GM23248 (cell line): ENCODE results near the gene DTNB. TPM values are rescaled to one million over a fixed set of nuclear protein-coding genes. Genes with fewer than 3 reads are reported as not detected.
A peak's percentile ranks its signal among the peaks of the same experiment; 100 is the strongest.

Source experiments
- DNase-seq: peaks from one replicate; pipeline ENCODE4 v3.0.0-alpha.2; 2015
- H2AFZ ChIP-seq: fragments of 200-600 bp; sonication (generic); 2 replicates; pipeline ENCODE4 v1.6.1; 2016; ENCODE audit warnings: antibody characterized with exemption
- H3F3A ChIP-seq: fragments of 200-600 bp; sonication (generic); 2 replicates; pipeline ENCODE4 v1.6.1; 2016; ENCODE audit warnings: mild to moderate bottlenecking, antibody characterized with exemption, mixed run types; ENCODE audit not compliant: insufficient read depth
- H3K27ac ChIP-seq: fragments of 200-600 bp; sonication (generic); 2 replicates; pipeline ENCODE4 v1.5.1; 2016; ENCODE audit warnings: mild to moderate bottlenecking
- H3K27me3 ChIP-seq: fragments of 200-600 bp; sonication (generic); replicated peaks from 2 replicates; pipeline ENCODE4 v1.6.1; 2016; ENCODE audit warnings: mild to moderate bottlenecking; ENCODE audit not compliant: insufficient read depth
- H3K36me3 ChIP-seq: fragments of 200-600 bp; sonication (generic); 2 replicates; pipeline ENCODE4 v1.6.1; 2016; ENCODE audit warnings: low read depth, mild to moderate bottlenecking
- H3K4me1 ChIP-seq: fragments of 200-600 bp; sonication (generic); 2 replicates; pipeline ENCODE4 v1.6.1; 2016; ENCODE audit warnings: mild to moderate bottlenecking; ENCODE audit not compliant: insufficient read depth
- H3K4me2 ChIP-seq: fragments of 200-600 bp; sonication (generic); one replicate; pipeline ENCODE4 v1.6.1; 2016; ENCODE audit warnings: mild to moderate bottlenecking; ENCODE audit not compliant: unreplicated experiment
- H3K4me3 ChIP-seq: fragments of 200-600 bp; sonication (generic); 2 replicates; pipeline ENCODE4 v1.5.1; 2016; ENCODE audit warnings: mild to moderate bottlenecking
- H3K79me2 ChIP-seq: fragments of 200-600 bp; sonication (generic); 2 replicates; pipeline ENCODE4 v1.6.1; 2016; ENCODE audit warnings: mild to moderate bottlenecking; ENCODE audit not compliant: insufficient read depth
- H3K9ac ChIP-seq: fragments of 200-600 bp; sonication (generic); 2 replicates; pipeline ENCODE4 v1.6.1; 2016; ENCODE audit warnings: mild to moderate bottlenecking
- H3K9me2 ChIP-seq: fragments of 200-600 bp; sonication (generic); 2 replicates; pipeline ENCODE4 v1.6.1; 2016; ENCODE audit warnings: mixed run types, mild to moderate bottlenecking, moderate library complexity; ENCODE audit not compliant: insufficient read depth
- H3K9me3 ChIP-seq: fragments of 200-600 bp; sonication (generic); one replicate; pipeline ENCODE4 v1.6.1; 2017; ENCODE audit warnings: low read depth
- H4K20me1 ChIP-seq: fragments of 200-600 bp; sonication (generic); 2 replicates; pipeline ENCODE4 v1.6.0; 2016; ENCODE audit not compliant: insufficient read depth
- EZH2 ChIP-seq: fragments of 200-600 bp; sonication (generic); IDR thresholded peaks from 2 replicates; pipeline ENCODE4 v1.6.1; 2018; ENCODE audit warnings: antibody characterized with exemption, mild to moderate bottlenecking; ENCODE audit not compliant: insufficient read depth, poor library complexity, severe bottlenecking
- EZH2phosphoT487 ChIP-seq: fragments of 200-600 bp; sonication (generic); IDR thresholded peaks from 2 replicates; pipeline ENCODE4 v1.6.1; 2018; ENCODE audit warnings: antibody characterized with exemption, moderate library complexity, mild to moderate bottlenecking, low read depth; ENCODE audit not compliant: insufficient read depth
- WGBS, 2 experiments: methylation state at CpG; one replicate each; pipeline ENCODE4 v1.1.6; 2015 to 2017; ENCODE audit warnings: low lambda C conversion rate in 2 of 2, low coverage in 1 of 2; ENCODE audit errors: missing lambda C conversion rate in 2 of 2; 5-methylcytosine and 5-hydroxymethylcytosine counted together
- in situ Hi-C: fragments of 300-500 bp; cut with MboI; formaldehyde crosslinking; loops from 2 replicates; pipeline ENCODE4 v1.15.0; 2020
- polyA plus RNA-seq: library from polyadenylated mRNA; unstranded; fragments of >200 nt; fragmentation: Nextera tagmentation; extraction: Ambion mirVana; gene quantifications from 2 replicates; pipeline ENCODE4 v1.2.1, GENCODE V29; 2016
- total RNA-seq: library from RNA; depleted of rRNA; stranded (reverse); fragments of >200 nt; shearing (Covaris generic); gene quantifications from 2 replicates; pipeline ENCODE4 v1.2.3, GENCODE V29; 2014

The DTNB gene
- total and polyA plus RNA-seq, 2 experiments from 2014 or later: 1.1 to 4.0 TPM

GRCh38 chr2:25358249-25358815, 315.0 kb downstream of the DTNB start:
- WGBS, 2 experiments: 69 to 77% methylated on average over 6 of the region's 6 CpGs

DNA sequence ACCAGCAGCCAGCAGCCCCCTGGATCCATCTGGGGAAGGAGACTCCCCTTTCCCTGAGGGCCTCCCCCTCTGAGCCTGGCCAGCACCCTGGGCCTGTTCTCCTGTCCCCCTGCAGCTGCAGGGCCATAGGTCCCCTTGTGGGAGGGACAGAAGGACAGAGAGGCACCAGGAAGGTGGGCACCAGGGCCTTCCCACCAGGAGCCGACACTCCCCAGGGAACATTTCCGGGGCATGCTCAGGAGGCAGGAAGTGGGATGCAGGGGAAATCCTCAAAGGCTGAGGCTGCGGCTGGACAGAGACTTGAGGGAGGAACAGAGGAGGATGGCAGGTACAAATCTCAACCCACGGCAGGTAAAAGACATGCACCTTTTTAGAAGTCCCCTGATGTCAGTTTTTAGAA, 317.3 kb downstream of the DTNB start:
- no peaks in the 10 kb centered on the region for H3K9me2 ChIP-seq
- no peak for DNase-seq
- H3K27ac ChIP-seq: no peak overlapping the region
- H3K36me3 ChIP-seq: no peaks in the 10 kb centered on the region
- no peak overlapping the region for H3K4me2 ChIP-seq
- H3K4me1 ChIP-seq: no peaks in the 10 kb centered on the region
- no peak for TF ChIP-seq EZH2
- TF ChIP-seq EZH2phosphoT487: no peak
- no peak overlapping the region for H3K9ac ChIP-seq
- H3K4me3 ChIP-seq: no peak overlapping the region
- no peaks in the 10 kb centered on the region for H3K9me3 ChIP-seq
- H4K20me1 ChIP-seq: no peaks in the 10 kb centered on the region
- no peak overlapping the region for H2AFZ ChIP-seq
- WGBS, 2 experiments: 47 to 48% methylated on average over 4 of the region's 4 CpGs
- no peaks in the 10 kb centered on the region for H3F3A ChIP-seq
- H3K79me2 ChIP-seq: no peaks in the 10 kb centered on the region
- in situ Hi-C loops: no loop called here
- no peaks in the 10 kb centered on the region for H3K27me3 ChIP-seq

More at GRCh38 chr2:25358249-25358815, 315.0 kb downstream of the DTNB start:
- no peaks in the 10 kb centered on the region for H3K9me2 ChIP-seq
- no peak overlapping the region for H3K4me2 ChIP-seq
- no peak for DNase-seq
- no peaks in the 10 kb centered on the region; the same call in 1 of the 2 replicates for H3K4me1 ChIP-seq
- H3K36me3 ChIP-seq: no peaks in the 10 kb centered on the region
- no peak overlapping the region for H2AFZ ChIP-seq
- no peaks in the 10 kb centered on the region for H3K9me3 ChIP-seq
- no peaks in the 10 kb centered on the region for H3K27me3 ChIP-seq
- no peak for TF ChIP-seq EZH2
- TF ChIP-seq EZH2phosphoT487: no peak
- in situ Hi-C loops: no loop called here
- no peak overlapping the region for H3K27ac ChIP-seq
- H3K9ac ChIP-seq: no peak overlapping the region
- no peaks in the 10 kb centered on the region for H3F3A ChIP-seq
- no peaks in the 10 kb centered on the region for H3K79me2 ChIP-seq
- no peak overlapping the region for H3K4me3 ChIP-seq
- no peaks in the 10 kb centered on the region for H4K20me1 ChIP-seq

DNA sequence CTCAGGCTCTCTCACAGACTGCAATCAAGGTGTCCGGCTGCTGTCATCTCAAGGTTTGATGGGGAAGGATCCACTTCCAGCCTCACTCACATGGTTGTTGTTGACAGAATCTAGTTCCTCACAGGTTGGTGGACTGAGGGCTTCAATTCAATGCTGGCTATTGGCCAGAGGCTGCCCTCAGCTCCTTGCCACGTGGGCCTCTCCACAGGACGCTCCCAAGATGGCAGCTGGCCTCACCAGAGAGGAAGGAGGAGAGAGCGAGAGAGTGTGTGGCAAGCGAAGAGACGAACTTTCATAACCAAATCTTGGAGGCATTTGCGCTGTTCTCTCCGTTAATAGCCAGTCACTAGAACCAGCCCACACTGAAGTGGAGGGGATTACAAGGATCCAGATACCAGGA, 318.1 kb downstream of the DTNB start:
- DNase-seq: no peak
- in situ Hi-C loops: no loop called here
- H3K27ac ChIP-seq: no peak overlapping the region
- no peak overlapping the region for H3K4me3 ChIP-seq
- H3K36me3 ChIP-seq: no peaks in the 10 kb centered on the region
- H3K79me2 ChIP-seq: no peaks in the 10 kb centered on the region
- no peak overlapping the region for H3K4me2 ChIP-seq
- no peaks in the 10 kb centered on the region for H4K20me1 ChIP-seq
- H2AFZ ChIP-seq: no peak overlapping the region
- no peaks in the 10 kb centered on the region for H3K9me2 ChIP-seq
- TF ChIP-seq EZH2: no peak
- no peak for TF ChIP-seq EZH2phosphoT487
- H3F3A ChIP-seq: no peaks in the 10 kb centered on the region
- no peak overlapping the region for H3K9ac ChIP-seq
- 66 to 67% methylated on average over 8 of the region's 8 CpGs for WGBS, 2 experiments
- no peaks in the 10 kb centered on the region for H3K4me1 ChIP-seq
- no peaks in the 10 kb centered on the region for H3K9me3 ChIP-seq
- no peaks in the 10 kb centered on the region for H3K27me3 ChIP-seq

DNA sequence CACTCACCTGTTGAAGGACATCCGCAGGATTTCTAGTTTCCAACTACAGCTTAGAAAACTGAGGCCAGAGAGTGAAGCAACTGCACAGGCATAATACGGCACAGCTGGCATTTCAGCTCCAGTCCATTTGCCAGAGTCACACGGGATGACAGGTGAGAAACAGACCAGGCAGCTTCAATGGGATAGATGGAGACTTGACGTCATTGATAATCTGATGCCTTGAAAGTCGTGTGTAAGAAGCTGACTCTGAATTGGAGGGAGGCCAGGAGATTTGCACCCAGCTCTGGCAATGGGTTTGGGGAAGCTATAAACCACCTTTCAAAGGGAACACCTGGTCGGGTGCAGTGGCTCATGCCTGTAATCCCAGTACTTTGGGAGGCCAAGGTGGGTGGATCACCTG, 319.3 kb downstream of the DTNB start:
- TF ChIP-seq EZH2: no peak
- TF ChIP-seq EZH2phosphoT487: no peak
- Histone ChIP-seq H2AFZ (no peak overlapping the region), H3K4me1 (peaks cover 7% of the 10 kb centered on the region), H4K20me1 (no peaks in the 10 kb centered on the region), H3K9me3 (no peaks in the 10 kb centered on the region), H3K9ac (no peak overlapping the region), H3K9me2 (no peaks in the 10 kb centered on the region), H3K27ac (no peak overlapping the region), H3K4me2 (no peak overlapping the region), H3F3A (no peaks in the 10 kb centered on the region), H3K4me3 (no peak overlapping the region), H3K79me2 (no peaks in the 10 kb centered on the region), H3K36me3 (no peaks in the 10 kb centered on the region), H3K27me3 (no peaks in the 10 kb centered on the region)
- in situ Hi-C loops: no loop called here
- no peak for DNase-seq
- WGBS, 2 experiments: 61 to 68% methylated on average over 6 of the region's 6 CpGs

DNA sequence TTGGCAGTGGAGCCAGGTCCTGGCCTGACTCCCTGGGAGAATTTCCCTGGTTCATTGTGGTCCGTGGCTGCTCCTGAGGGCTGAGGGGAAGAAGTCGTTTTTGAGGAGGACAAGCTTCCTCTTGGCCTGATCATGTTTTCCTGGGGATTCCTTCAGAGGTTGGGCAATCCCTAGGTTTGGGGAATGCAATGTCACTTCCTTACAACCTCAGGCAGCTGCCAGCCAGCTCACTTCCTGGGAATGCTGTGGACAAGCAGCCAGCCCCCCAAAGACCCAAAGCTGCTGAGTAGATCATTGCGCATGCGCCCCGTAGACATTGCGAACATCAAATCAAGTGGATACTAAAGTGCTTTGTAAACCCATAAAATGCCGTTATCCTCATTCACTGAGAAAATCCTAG, 324.0 kb downstream of the DTNB start:
- Histone ChIP-seq H3K9me3 (no peaks in the 10 kb centered on the region), H3F3A (no peaks in the 10 kb centered on the region), H4K20me1 (no peaks in the 10 kb centered on the region), H3K79me2 (no peaks in the 10 kb centered on the region), H3K27ac (no peak overlapping the region), H3K4me2 (no peak overlapping the region), H3K9ac (no peak overlapping the region), H3K4me1 (peaks cover 16% of the 10 kb centered on the region), H3K9me2 (no peaks in the 10 kb centered on the region), H3K27me3 (no peaks in the 10 kb centered on the region), H3K36me3 (no peaks in the 10 kb centered on the region), H2AFZ (no peak overlapping the region), H3K4me3 (no peak overlapping the region)
- no peak for TF ChIP-seq EZH2phosphoT487
- TF ChIP-seq EZH2: no peak
- peak; percentile 56 for DNase-seq
- WGBS, 2 experiments: 72 to 74% methylated on average over 7 of the region's 7 CpGs
- in situ Hi-C loops: no loop called here
